ENCODE measurements around the gene VWF.
"Not testable (repeated sequence)": the region's sequence is repeated elsewhere in the genome, so short reads cannot be mapped to it uniquely, and the experiment has no call there.

DNA sequence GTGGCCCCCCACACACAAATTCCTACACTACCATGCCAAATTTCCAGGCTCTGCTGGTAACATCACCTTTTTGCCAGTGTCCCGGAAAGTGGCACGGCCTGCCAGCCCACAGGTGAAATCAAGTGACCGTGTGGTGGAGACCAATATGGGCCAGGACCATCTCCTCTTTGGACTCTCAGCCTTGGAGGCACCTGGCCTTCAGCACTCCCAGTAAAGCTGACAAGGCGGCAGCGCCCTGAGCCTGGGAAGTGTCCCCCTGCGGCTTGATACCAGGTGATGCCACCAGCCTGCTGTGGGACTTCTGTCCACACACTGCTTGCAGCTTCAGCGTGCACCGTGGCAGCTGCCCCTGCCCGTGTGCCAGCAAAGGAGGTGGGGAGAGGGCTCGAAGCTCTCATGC is 104.0 kb downstream of the VWF start:
- TF ChIP-seq, protein P1, sequence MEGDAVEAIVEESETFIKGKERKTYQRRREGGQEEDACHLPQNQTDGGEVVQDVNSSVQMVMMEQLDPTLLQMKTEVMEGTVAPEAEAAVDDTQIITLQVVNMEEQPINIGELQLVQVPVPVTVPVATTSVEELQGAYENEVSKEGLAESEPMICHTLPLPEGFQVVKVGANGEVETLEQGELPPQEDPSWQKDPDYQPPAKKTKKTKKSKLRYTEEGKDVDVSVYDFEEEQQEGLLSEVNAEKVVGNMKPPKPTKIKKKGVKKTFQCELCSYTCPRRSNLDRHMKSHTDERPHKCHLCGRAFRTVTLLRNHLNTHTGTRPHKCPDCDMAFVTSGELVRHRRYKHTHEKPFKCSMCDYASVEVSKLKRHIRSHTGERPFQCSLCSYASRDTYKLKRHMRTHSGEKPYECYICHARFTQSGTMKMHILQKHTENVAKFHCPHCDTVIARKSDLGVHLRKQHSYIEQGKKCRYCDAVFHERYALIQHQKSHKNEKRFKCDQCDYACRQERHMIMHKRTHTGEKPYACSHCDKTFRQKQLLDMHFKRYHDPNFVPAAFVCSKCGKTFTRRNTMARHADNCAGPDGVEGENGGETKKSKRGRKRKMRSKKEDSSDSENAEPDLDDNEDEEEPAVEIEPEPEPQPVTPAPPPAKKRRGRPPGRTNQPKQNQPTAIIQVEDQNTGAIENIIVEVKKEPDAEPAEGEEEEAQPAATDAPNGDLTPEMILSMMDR (IDR thresholded peaks at IDR 0.05), result not testable (repeated sequence)
- not testable (repeated sequence) for TF ChIP-seq POLR2A (IDR thresholded peaks at IDR 0.05)

Measured in right lobe of liver (tissue), 4 donors.